Iris pigment epithelial cell (primary cell): ENCODE results near the gene HIPK3.
"Not testable (repeated sequence)": the region's sequence is repeated elsewhere in the genome, so short reads cannot be mapped to it uniquely, and the experiment has no call there.

Source experiments
- DNase-seq: peaks from one replicate; pipeline ENCODE4 v3.0.0-alpha.2; 2011; ENCODE audit warnings: low read depth

Gene HIPK3

GRCh38 chr11:33362051-33362910 is 105.1 kb downstream of the HIPK3 start:
- DNase-seq = peak; percentile 54

GRCh38 chr11:33366918-33367317 is 109.7 kb downstream of the HIPK3 start:
- DNase-seq = no peak

- not testable (repeated sequence) for DNase-seq
Observed at GRCh38 chr11:33368475-33368874, 111.3 kb downstream of the HIPK3 start.

- DNase-seq = no peak
Observed at GRCh38 chr11:33368931-33369330, 111.8 kb downstream of the HIPK3 start.

GRCh38 chr11:33373636-33374035 is 116.5 kb downstream of the HIPK3 start:
- no peak for DNase-seq

GRCh38 chr11:33375236-33375635 is 118.1 kb downstream of the HIPK3 start:
- DNase-seq = no peak

GRCh38 chr11:33375688-33376311 is 118.6 kb downstream of the HIPK3 start, which contains the start of gene KIAA1549L:
KIAA1549L (plus strand) TSS chr11:33376108.
- peak; percentile 31 for DNase-seq

- DNase-seq = peak; percentile 30
Observed at GRCh38 chr11:33376331-33377310, 119.4 kb downstream of the HIPK3 start.

GRCh38 chr11:33377412-33378370 is 120.5 kb downstream of the HIPK3 start:
- DNase-seq = peak; percentile 63

- DNase-seq = no peak
Observed at GRCh38 chr11:33379947-33380346, 122.8 kb downstream of the HIPK3 start.

GRCh38 chr11:33383075-33383919 is 126.1 kb downstream of the HIPK3 start:
- DNase-seq = peak; percentile 63

GRCh38 chr11:33383920-33384209 is 126.7 kb downstream of the HIPK3 start:
- no peak for DNase-seq

GRCh38 chr11:33384220-33384619 is 127.0 kb downstream of the HIPK3 start:
- DNase-seq = no peak

GRCh38 chr11:33387581-33387980 is 130.4 kb downstream of the HIPK3 start:
- no peak for DNase-seq

GRCh38 chr11:33387996-33388395 is 130.8 kb downstream of the HIPK3 start:
- no peak for DNase-seq

GRCh38 chr11:33388793-33389525 is 131.8 kb downstream of the HIPK3 start:
- no peak for DNase-seq

GRCh38 chr11:33389635-33390034 is 132.5 kb downstream of the HIPK3 start:
- no peak for DNase-seq

GRCh38 chr11:33390944-33391892 is 134.0 kb downstream of the HIPK3 start:
- DNase-seq = no peak
